Vagina (tissue), 2 donors: Measurements from ENCODE around the gene DAB1. TPM values are rescaled to one million over a fixed set of nuclear protein-coding genes. Genes with fewer than 3 reads are reported as not detected.

Source experiments
- DNase-seq, 2 donors: peaks; one replicate each; pipeline ENCODE4 v3.0.0-alpha.2; 2017; ENCODE audit errors: extremely low spot score in 2 of 2
- H3K27ac ChIP-seq: fragments of 200-600 bp; sonication (generic); one replicate; pipeline ENCODE4 v1.5.1; 2019
- H3K27me3 ChIP-seq: fragments of 200-600 bp; sonication (generic); one replicate; pipeline ENCODE4 v1.5.1; 2019
- H3K36me3 ChIP-seq, 2 donors: fragments of 200-600 bp; sonication (generic); one replicate each; pipeline ENCODE4 v1.5.1; 2017 to 2019
- H3K4me1 ChIP-seq: fragments of 200-600 bp; sonication (generic); one replicate; pipeline ENCODE4 v1.5.1; 2019
- H3K4me3 ChIP-seq, 2 donors: fragments of 200-600 bp; sonication (generic); 1 replicate in 1 of 2; 2 replicates in 1 of 2; pipeline ENCODE4 v1.5.1; 2016 to 2019
- H3K9me3 ChIP-seq: fragments of 200-600 bp; sonication (generic); one replicate; pipeline ENCODE4 v1.5.1; 2019
- CTCF ChIP-seq, 3 experiments: fragments of 450-650 bp in 2 of 3; fragments of 200-600 bp in 1 of 3; sonication (generic) in 1 of 3; IDR thresholded peaks; one replicate each; pipeline ENCODE4 v1.5.1; 2017 to 2019; ENCODE audit warnings: antibody characterized with exemption in 3 of 3, mild to moderate bottlenecking in 2 of 3, moderate library complexity in 2 of 3
- POLR2A ChIP-seq, 2 donors: fragments of 450-650 bp; IDR thresholded peaks; one replicate each; pipeline ENCODE4 v1.6.1; 2017; ENCODE audit warnings: antibody characterized with exemption in 2 of 2, mild to moderate bottlenecking in 2 of 2, moderate library complexity in 2 of 2
- POLR2AphosphoS5 ChIP-seq, 2 donors: sonication (generic); formaldehyde crosslinking; IDR thresholded peaks; one replicate each; pipeline ENCODE4 v1.9.0; 2017; ENCODE audit warnings: antibody characterized with exemption in 2 of 2, mild to moderate bottlenecking in 2 of 2, low read depth in 1 of 2; ENCODE audit not compliant: insufficient read depth in 1 of 2
- intact Hi-C: fragments of 100-400 bp; cut with DNase I; formaldehyde crosslinking; loops from one replicate; pipeline ENCODE4 v1.15.1; 2023
- total RNA-seq: library from RNA; depleted of rRNA; stranded (reverse); fragments of >200 nt; gene quantifications from one replicate; pipeline ENCODE4 v1.2.3, GENCODE V29; 2016

DAB1 gene
- total RNA-seq, 1 donor from 2014 or later = 0.25 TPM

- DNase-seq = no peak
- Histone ChIP-seq H3K27ac (no peak overlapping the region), H3K4me3 (no peak overlapping the region), H3K27me3 (no peaks in the 10 kb centered on the region), H3K36me3 (no peaks in the 10 kb centered on the region), H3K9me3 (no peaks in the 10 kb centered on the region), H3K4me1 (no peaks in the 10 kb centered on the region)
- TF ChIP-seq POLR2A (IDR thresholded peaks at IDR 0.05) (no peak), CTCF (IDR thresholded peaks at IDR 0.05) (no peak), POLR2AphosphoS5 (IDR thresholded peaks at IDR 0.05; ENCODE audit: insufficient read depth in 1 of 2, low read depth in 1 of 2) (no peak)
- intact Hi-C loops = no loop called here
These were observed 465.3 kb downstream of the DAB1 start for GRCh38 chr1:56958526-56958925.

DNA sequence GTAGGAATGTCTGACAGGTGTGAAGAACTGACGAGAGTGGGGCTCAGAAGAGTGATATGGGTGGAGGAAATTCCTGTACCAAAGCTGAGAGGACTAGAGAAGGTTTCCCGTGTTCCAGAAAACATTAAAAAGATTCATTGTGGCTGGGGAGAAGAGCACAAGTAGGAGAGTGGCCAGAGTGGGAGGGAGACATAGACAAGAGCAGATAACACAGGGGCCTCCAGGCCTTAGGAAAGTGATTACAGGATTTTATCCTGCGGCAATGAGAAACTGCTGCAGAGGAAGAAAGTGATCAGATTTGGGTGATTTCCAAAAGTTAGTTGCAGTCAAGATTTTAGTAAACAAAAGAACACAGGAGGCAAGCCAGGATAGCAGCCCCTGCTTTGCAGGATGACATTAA, 465.9 kb downstream of the DAB1 start:
- no peak for DNase-seq

GRCh38 chr1:56954664-56955063, 469.2 kb downstream of the DAB1 start:
- intact Hi-C loops = no loop called here
- TF ChIP-seq CTCF (IDR thresholded peaks at IDR 0.05) (no peak), POLR2AphosphoS5 (IDR thresholded peaks at IDR 0.05; ENCODE audit: insufficient read depth in 1 of 2, low read depth in 1 of 2) (no peak), POLR2A (IDR thresholded peaks at IDR 0.05) (no peak)
- H3K4me3 ChIP-seq = no peak overlapping the region
- no peaks in the 10 kb centered on the region for H3K9me3 ChIP-seq
- no peak overlapping the region for H3K27ac ChIP-seq
- no peaks in the 10 kb centered on the region for H3K4me1 ChIP-seq
- DNase-seq = no peak
- H3K36me3 ChIP-seq = no peaks in the 10 kb centered on the region
- H3K27me3 ChIP-seq = no peaks in the 10 kb centered on the region

More for the DNA sequence above, 465.9 kb downstream of the DAB1 start:
- Histone ChIP-seq H3K27ac (no peak overlapping the region), H3K4me3 (no peak overlapping the region), H3K4me1 (no peaks in the 10 kb centered on the region), H3K27me3 (no peaks in the 10 kb centered on the region), H3K36me3 (no peaks in the 10 kb centered on the region), H3K9me3 (no peaks in the 10 kb centered on the region)
- no peak for TF ChIP-seq POLR2AphosphoS5 (IDR thresholded peaks at IDR 0.05; ENCODE audit: insufficient read depth in 1 of 2, low read depth in 1 of 2)
- TF ChIP-seq CTCF (IDR thresholded peaks at IDR 0.05) = no peak
- TF ChIP-seq POLR2A (IDR thresholded peaks at IDR 0.05) = no peak
- intact Hi-C loops = no loop called here

DNA sequence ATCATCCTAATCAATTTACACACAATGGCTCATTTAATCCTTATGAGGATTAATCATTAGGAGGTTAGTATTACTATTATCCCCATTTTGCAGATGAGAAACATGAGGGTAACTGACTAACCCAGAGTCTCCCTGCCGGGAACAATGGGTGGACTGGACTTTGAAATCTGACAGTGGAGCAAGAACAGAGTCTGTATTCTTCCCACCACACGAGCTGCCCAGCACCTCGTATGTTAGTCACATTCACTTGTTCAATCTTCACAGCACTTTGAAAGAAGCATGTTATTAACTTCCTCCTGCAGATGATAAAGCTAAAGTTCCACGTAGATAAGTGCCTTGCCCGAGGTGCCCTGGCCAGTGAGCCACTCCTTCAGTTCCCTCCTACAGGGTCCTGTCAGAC, 470.5 kb downstream of the DAB1 start:
- DNase-seq = no peak

GRCh38 chr1:56952501-56952900, 471.4 kb downstream of the DAB1 start:
- Histone ChIP-seq H3K27me3 (no peaks in the 10 kb centered on the region), H3K4me1 (no peaks in the 10 kb centered on the region), H3K9me3 (no peaks in the 10 kb centered on the region), H3K36me3 (no peaks in the 10 kb centered on the region), H3K4me3 (no peak overlapping the region), H3K27ac (no peak overlapping the region)
- DNase-seq = no peak
- intact Hi-C loops = no loop called here
- no peak for TF ChIP-seq CTCF (IDR thresholded peaks at IDR 0.05)
- no peak for TF ChIP-seq POLR2A (IDR thresholded peaks at IDR 0.05)
- TF ChIP-seq POLR2AphosphoS5 (IDR thresholded peaks at IDR 0.05; ENCODE audit: insufficient read depth in 1 of 2, low read depth in 1 of 2) = no peak

More for the DNA sequence above, 470.5 kb downstream of the DAB1 start:
- no peaks in the 10 kb centered on the region for H3K9me3 ChIP-seq
- H3K27ac ChIP-seq = no peak overlapping the region
- H3K4me3 ChIP-seq = no peak overlapping the region
- H3K36me3 ChIP-seq = no peaks in the 10 kb centered on the region
- TF ChIP-seq CTCF (IDR thresholded peaks at IDR 0.05) (no peak), POLR2AphosphoS5 (IDR thresholded peaks at IDR 0.05; ENCODE audit: insufficient read depth in 1 of 2, low read depth in 1 of 2) (no peak), POLR2A (IDR thresholded peaks at IDR 0.05) (no peak)
- intact Hi-C loops = no loop called here
- no peaks in the 10 kb centered on the region for H3K4me1 ChIP-seq
- H3K27me3 ChIP-seq = no peaks in the 10 kb centered on the region
